HepG2 (cell line): ENCODE measurements around the gene METTL4. TPM values are rescaled to one million over a fixed set of nuclear protein-coding genes. Genes with fewer than 3 reads are reported as not detected.

ENCODE experiments used
- ATAC-seq: fragments of 200-7000 bp; cut with Tn5 transposase; 3 replicates; pipeline ENCODE4 v1.9.1; 2020; ENCODE audit warnings: mild to moderate bottlenecking, moderate library complexity
- BruUV-seq: library from RNA; stranded (reverse); fragments of 400-500 nt; replicated peaks from 2 replicates; lab custom pipeline; 2021; lab: Mats Ljungman, UMichigan
- CTCF ChIA-PET: fragments of 300-600 bp; formaldehyde crosslinking; extraction: SDS; loops from one replicate; lab custom pipeline; 2021; ENCODE audit warnings: low total read pairs, inconsistent platforms, low intra/inter-chr PET ratio; lab: Yijun Ruan, JAX
- POLR2A ChIA-PET: fragments of 350-600 bp; sonication (Branson Sonifier 250); formaldehyde crosslinking; loops from one replicate; lab custom pipeline; 2020; ENCODE audit warnings: antibody characterized with exemption, inconsistent platforms; lab: Yijun Ruan, JAX
- DNase-seq: peaks from one replicate; pipeline ENCODE4 v3.0.0-alpha.2; 2015; ENCODE audit warnings: low spot score
- FAIRE-seq: peaks from 3 replicates; lab custom pipeline; 2011; peaks lifted over from hg19 to GRCh38; lab: Jason Lieb, UNC
- H2AFZ ChIP-seq: one replicate; pipeline ENCODE4 v1.6.1; 2011; ENCODE audit warnings: low read length, inconsistent platforms
- H3K27ac ChIP-seq: fragments of 300-600 bp; 3 replicates; pipeline ENCODE4 v1.8.0; 2011; ENCODE audit warnings: mixed run types, mild to moderate bottlenecking, mixed read lengths, low read length, inconsistent platforms; ENCODE audit not compliant: insufficient read depth; ENCODE audit errors: extremely low read length
- H3K27me3 ChIP-seq, 2 experiments: fragments of 200-600 bp in 1 of 2; 2 replicates in 1 of 2; 3 replicates in 1 of 2; pipeline versions ENCODE4 v1.6.0 to v1.8.0; 2011; ENCODE audit warnings: low read length in 2 of 2, mild to moderate bottlenecking in 2 of 2, moderate library complexity in 2 of 2, inconsistent platforms in 1 of 2; ENCODE audit not compliant: insufficient read depth in 2 of 2, control insufficient read depth in 1 of 2
- H3K36me3 ChIP-seq, 2 experiments: fragments of 200-600 bp in 1 of 2; replicated peaks in 1 of 2; 2 replicates in 1 of 2; 3 replicates in 1 of 2; pipeline versions ENCODE4 v1.5.1 to v1.8.0; 2011; ENCODE audit warnings: low read length in 2 of 2, inconsistent platforms in 1 of 2; ENCODE audit not compliant: insufficient read depth in 2 of 2, control insufficient read depth in 1 of 2
- H3K4me1 ChIP-seq: 2 replicates; pipeline ENCODE4 v1.5.1; 2012; ENCODE audit warnings: low read length, inconsistent platforms; ENCODE audit not compliant: insufficient read depth
- H3K4me2 ChIP-seq: 2 replicates; pipeline ENCODE4 v1.6.0; 2011; ENCODE audit warnings: low read depth, low read length, inconsistent platforms
- H3K4me3 ChIP-seq, 3 experiments: fragments of 200-600 bp in 1 of 3; sonication (generic), shearing (Covaris generic) in 1 of 3; replicated peaks in 1 of 3; 2 replicates each; pipeline ENCODE4 v1.5.1; 2011 to 2016; ENCODE audit warnings: low read length in 3 of 3, inconsistent platforms in 2 of 3, low read depth in 2 of 3, mild to moderate bottlenecking in 2 of 3, control low read depth in 1 of 3, mixed read lengths in 1 of 3; ENCODE audit not compliant: insufficient read depth in 1 of 3
- H3K79me2 ChIP-seq: one replicate; pipeline ENCODE4 v1.6.1; 2011; ENCODE audit warnings: low read length, inconsistent platforms; ENCODE audit not compliant: insufficient read depth
- H3K9ac ChIP-seq: 2 replicates; pipeline ENCODE4 v1.6.0; 2011; ENCODE audit warnings: mild to moderate bottlenecking, low read depth, low read length, inconsistent platforms; ENCODE audit not compliant: insufficient read depth
- H3K9me3 ChIP-seq: 2 replicates; pipeline ENCODE4 v1.5.1; 2012; ENCODE audit warnings: mild to moderate bottlenecking, low read length
- H4K20me1 ChIP-seq: 2 replicates; pipeline ENCODE4 v1.6.0; 2011; ENCODE audit warnings: inconsistent platforms, mild to moderate bottlenecking, low read length, moderate library complexity; ENCODE audit not compliant: insufficient read depth
- BATF2 ChIP-seq: sonication (generic); formaldehyde crosslinking; IDR thresholded peaks from 2 replicates; pipeline ENCODE4 v1.8.0; 2022; ENCODE audit warnings: mild to moderate bottlenecking, missing genetic modification reagents, moderate library complexity
- EP300 ChIP-seq, 3 experiments: sonication (generic) in 1 of 3; formaldehyde crosslinking in 1 of 3; IDR thresholded peaks; 2 replicates each; pipeline versions ENCODE4 v1.5.1 to v1.6.1; 2011 to 2020; ENCODE audit warnings: low read depth in 2 of 3, low read length in 2 of 3, borderline replicate concordance in 1 of 3, improper control_type of control experiment in 1 of 3, mild to moderate bottlenecking in 1 of 3, missing genetic modification reagents in 1 of 3, moderate library complexity in 1 of 3
- NR2F2 ChIP-seq: IDR thresholded peaks from 2 replicates; pipeline ENCODE4 v1.6.1; 2012; ENCODE audit warnings: low read depth, inconsistent platforms, borderline replicate concordance
- PAX8 ChIP-seq: sonication (generic); formaldehyde crosslinking; IDR thresholded peaks from 2 replicates; pipeline ENCODE4 v1.8.0; 2022; ENCODE audit warnings: mild to moderate bottlenecking, missing genetic modification reagents, borderline replicate concordance
- SKI ChIP-seq: fragments of 450-650 bp; IDR thresholded peaks from one replicate; pipeline ENCODE4 v1.6.1; 2018; ENCODE audit warnings: mild to moderate bottlenecking; ENCODE audit not compliant: partially characterized antibody
- SNAPC2 ChIP-seq: sonication (generic); formaldehyde crosslinking; IDR thresholded peaks from 2 replicates; pipeline ENCODE4 v1.8.1; 2022; ENCODE audit warnings: mild to moderate bottlenecking, missing genetic modification reagents
- SOX13 ChIP-seq, 3 experiments: fragments of 450-650 bp in 1 of 3; sonication (generic) in 1 of 3; formaldehyde crosslinking in 1 of 3; IDR thresholded peaks in 2 of 3; conservative IDR thresholded peaks in 1 of 3; 2 replicates each; pipeline versions ENCODE4 v1.5.0 to v1.6.1; 2016 to 2020; ENCODE audit warnings: antibody characterized with exemption in 1 of 3, mild to moderate bottlenecking in 1 of 3, missing compliant biosample characterization in 1 of 3, missing genetic modification reagents in 1 of 3, moderate library complexity in 1 of 3
- TGIF2 ChIP-seq: IDR thresholded peaks from 2 replicates; pipeline ENCODE4 v1.6.1; 2016; ENCODE audit warnings: control low read depth, missing compliant biosample characterization
- TOE1 ChIP-seq: sonication (generic); formaldehyde crosslinking; IDR thresholded peaks from 2 replicates; pipeline ENCODE4 v1.4.0; 2020; ENCODE audit warnings: mild to moderate bottlenecking, missing genetic modification reagents
- WIZ ChIP-seq: sonication (generic); formaldehyde crosslinking; IDR thresholded peaks from 2 replicates; pipeline ENCODE4 v1.5.1; 2020; ENCODE audit warnings: mild to moderate bottlenecking, missing genetic modification reagents
- ZBTB21 ChIP-seq: sonication (generic); formaldehyde crosslinking; IDR thresholded peaks from 2 replicates; pipeline ENCODE4 v1.4.0; 2020; ENCODE audit warnings: missing genetic modification reagents
- ZMYM3 ChIP-seq: sonication (generic); formaldehyde crosslinking; IDR thresholded peaks from 2 replicates; pipeline ENCODE4 v1.5.1; 2020; ENCODE audit warnings: mild to moderate bottlenecking, missing genetic modification reagents
- ZNF556 ChIP-seq: sonication (generic); formaldehyde crosslinking; IDR thresholded peaks from 2 replicates; pipeline ENCODE4 v1.4.0; 2020; ENCODE audit warnings: mild to moderate bottlenecking, missing genetic modification reagents, borderline replicate concordance
- ZNF589 ChIP-seq: sonication (generic); formaldehyde crosslinking; conservative IDR thresholded peaks from 2 replicates; pipeline ENCODE4 v1.8.0; 2022; ENCODE audit warnings: mild to moderate bottlenecking, moderate library complexity, missing genetic modification reagents
- ZNF691 ChIP-seq: sonication (generic); formaldehyde crosslinking; IDR thresholded peaks from 2 replicates; pipeline ENCODE4 v1.4.0; 2020; ENCODE audit warnings: missing genetic modification reagents, low read depth, mild to moderate bottlenecking, borderline replicate concordance
- ZNF772 ChIP-seq: sonication (generic); formaldehyde crosslinking; IDR thresholded peaks from 2 replicates; pipeline ENCODE4 v1.5.0; 2020; ENCODE audit warnings: mild to moderate bottlenecking, missing genetic modification reagents
- WGBS: methylation state at CpG from one replicate; pipeline ENCODE4 v1.1.6; 2017; ENCODE audit warnings: low lambda C conversion rate; 5-methylcytosine and 5-hydroxymethylcytosine counted together
- in situ Hi-C: cut with HindIII; loops from 2 replicates; pipeline ENCODE4 v1.10.0; 2017; ENCODE audit warnings: low pct_unique_long_range_greater_than_20kb; ENCODE audit not compliant: extremely low pct_ligation_motif_present
- intact Hi-C: fragments of 100-400 bp; cut with micrococcal nuclease; formaldehyde crosslinking; loops from one replicate; pipeline ENCODE4 v1.10.0; 2022; ENCODE audit not compliant: unreplicated experiment
- polyA plus RNA-seq, 8 experiments: library from polyadenylated mRNA; depleted of rRNA in 3 of 8; stranded (reverse) in 7 of 8; unstranded in 1 of 8; fragments of >200 nt; fragmentation: Illumina TruSeq in 4 of 8; extraction: Trizol in 4 of 8; gene quantifications; 2 replicates each; pipeline versions ENCODE4 v1.2.1 to v1.2.3, GENCODE V29; 2011 to 2016; ENCODE audit warnings: low read depth in 4 of 8, missing spikeins in 1 of 8, mixed read lengths in 1 of 8; ENCODE audit not compliant: insufficient read depth in 1 of 8
- total RNA-seq, 5 experiments: library from RNA; depleted of rRNA; stranded (reverse); fragments of >200 nt; fragmentation: Illumina TruSeq; extraction: Trizol; gene quantifications; 2 replicates each; pipeline ENCODE4 v1.2.3, GENCODE V29; 2016; ENCODE audit warnings: low read depth in 1 of 5
- TF ChIP-seq, protein P1 (sequence below): IDR thresholded peaks from 2 replicates; pipeline ENCODE4 v1.6.1; 2012; ENCODE audit warnings: low read depth, low read length, improper control_type of control experiment

The METTL4 gene
- total and polyA plus RNA-seq, 2 of the 13 experiments (the other 11 are each of a cell fraction or from before 2014, with no cell fraction given), result 6.8 to 8.1 TPM

GRCh38 chr18:2495381-2495780, 75.9 kb downstream of the METTL4 start:
- DNase-seq, result no peak
- intact Hi-C loops (no loop called here), in situ Hi-C loops (no loop called here)
- ChIA-PET CTCF (no interaction called here), POLR2A (no interaction called here)
- H4K20me1 ChIP-seq, result 0 out of 2 replicates have a peak, but pooled peaks cover 2% of the 10 kb centered on the region
- H3K36me3 ChIP-seq, result no peaks in the 10 kb centered on the region
- H3K79me2 ChIP-seq, result no peaks in the 10 kb centered on the region
- no peak for ATAC-seq
- H3K9me3 ChIP-seq, result no peaks in the 10 kb centered on the region
- H3K9ac ChIP-seq, result no peak overlapping the region
- no peak overlapping the region for H3K4me2 ChIP-seq
- H2AFZ ChIP-seq, result no peak overlapping the region
- WGBS, result 4% methylated on average over 1 of the region's 1 CpG
- TF ChIP-seq WIZ (CRISPR knock-in tag) (no peak), TOE1 (CRISPR knock-in tag) (no peak), ZNF772 (CRISPR knock-in tag) (no peak), ZMYM3 (CRISPR knock-in tag) (no peak), SOX13 (IDR thresholded peaks at IDR 0.05) (no peak), SOX13 (CRISPR knock-in tag; conservative IDR thresholded peaks at IDR 0.05 in 1 of 2, IDR thresholded peaks at IDR 0.05 in 1 of 2) (no peak), EP300 (IDR thresholded peaks at IDR 0.05; ENCODE audit: low read depth in 2 of 2, low read length in 2 of 2) (no peak), EP300 (CRISPR knock-in tag; IDR thresholded peaks at IDR 0.05; ENCODE audit: borderline replicate concordance) (no peak), ZNF556 (CRISPR knock-in tag) (no peak), SNAPC2 (no peak), ZNF589 (CRISPR knock-in tag) (no peak), NR2F2 (no peak), PAX8 (CRISPR knock-in tag) (no peak), ZBTB21 (CRISPR knock-in tag) (no peak), TGIF2 (no peak), BATF2 (CRISPR knock-in tag) (no peak), ZNF691 (no peak), SKI (no peak)
- TF ChIP-seq, protein P1, sequence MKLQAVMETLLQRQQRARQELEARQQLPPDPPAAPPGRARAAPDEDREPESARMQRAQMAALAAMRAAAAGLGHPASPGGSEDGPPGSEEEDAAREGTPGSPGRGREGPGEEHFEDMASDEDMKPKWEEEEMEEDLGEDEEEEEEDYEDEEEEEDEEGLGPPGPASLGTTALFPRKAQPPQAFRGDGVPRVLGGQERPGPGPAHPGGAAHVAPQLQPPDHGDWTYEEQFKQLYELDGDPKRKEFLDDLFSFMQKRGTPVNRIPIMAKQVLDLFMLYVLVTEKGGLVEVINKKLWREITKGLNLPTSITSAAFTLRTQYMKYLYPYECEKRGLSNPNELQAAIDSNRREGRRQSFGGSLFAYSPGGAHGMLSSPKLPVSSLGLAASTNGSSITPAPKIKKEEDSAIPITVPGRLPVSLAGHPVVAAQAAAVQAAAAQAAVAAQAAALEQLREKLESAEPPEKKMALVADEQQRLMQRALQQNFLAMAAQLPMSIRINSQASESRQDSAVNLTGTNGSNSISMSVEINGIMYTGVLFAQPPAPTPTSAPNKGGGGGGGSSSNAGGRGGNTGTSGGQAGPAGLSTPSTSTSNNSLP, result no peak
- peaks cover 0 to 5% of the 10 kb centered on the region in 2 experiments; a peak in 1 of 5 replicates for H3K27me3 ChIP-seq
- H3K4me3 ChIP-seq, result no peak overlapping the region
- no TSS peak for BruUV-seq
- no peak for FAIRE-seq
- no peaks in the 10 kb centered on the region for H3K4me1 ChIP-seq
- H3K27ac ChIP-seq, result no peak overlapping the region
